GM19324 (cell line): ENCODE measurements around the gene ABL2.
"Not testable (repeated sequence)": the region's sequence is repeated elsewhere in the genome, so short reads cannot be mapped to it uniquely, and the experiment has no call there.

Source experiments
- ATAC-seq: cut with Tn5 transposase; IDR thresholded peaks from one replicate; pipeline ENCODE4 v1.9.1; 2021; ENCODE audit warnings: mild to moderate bottlenecking, moderate library complexity; ENCODE audit not compliant: unreplicated experiment, low FRiP score

ABL2 gene

DNA sequence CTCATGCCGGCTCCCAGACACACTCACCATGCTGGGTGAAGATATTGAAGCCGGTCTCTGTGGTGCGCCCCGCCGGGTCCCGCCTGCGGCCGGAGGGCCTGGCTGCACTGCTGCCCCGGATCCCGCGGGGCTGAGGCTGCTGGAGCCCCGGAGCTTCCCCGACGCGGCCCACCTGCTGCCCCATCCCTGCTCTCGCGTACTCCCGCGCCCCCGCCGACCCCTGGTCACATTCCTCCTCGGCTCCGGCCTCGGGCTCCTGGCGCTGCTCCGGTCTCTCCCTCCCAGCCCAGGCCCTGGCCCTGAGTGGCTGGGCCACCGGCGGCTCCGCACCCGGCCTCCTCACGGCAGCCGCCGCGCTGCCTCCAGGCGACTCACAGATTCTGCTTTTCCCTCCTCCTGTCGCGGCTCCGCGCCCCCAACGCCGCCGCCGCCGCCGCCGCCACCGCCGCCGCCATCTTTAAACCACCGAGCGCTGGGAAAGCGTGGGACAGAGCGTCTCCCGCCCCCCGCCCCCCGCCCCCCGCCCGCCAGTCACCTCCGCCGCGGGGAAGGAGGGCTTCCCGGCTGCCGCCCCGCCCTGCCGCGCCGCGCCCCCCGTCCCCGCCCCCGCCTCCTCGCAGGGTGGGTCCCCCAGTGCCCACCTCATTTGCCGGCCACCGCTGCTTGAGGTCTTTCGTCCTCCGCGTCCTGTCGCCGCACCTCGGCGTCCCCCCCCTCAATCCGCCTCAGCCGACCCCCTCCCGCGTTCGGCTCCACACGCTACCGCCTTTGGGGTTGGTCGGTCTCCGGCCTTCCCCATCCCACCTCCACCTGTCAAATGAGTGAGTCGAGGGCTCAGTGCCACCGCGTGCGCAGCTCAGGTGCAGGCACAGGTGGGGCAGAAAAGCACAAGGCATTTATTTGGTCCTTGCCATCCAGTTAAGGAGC, at the start of gene ABL2:
ABL2 (minus strand) TSS at position 464 of the 927 bp plus-strand sequence; CDS start at position 184, 280 bp downstream.
- peak; percentile 59 for ATAC-seq

- no peak for ATAC-seq
Observed at GRCh38 chr1:179278920-179279319, 49.4 kb upstream of the ABL2 start.

DNA sequence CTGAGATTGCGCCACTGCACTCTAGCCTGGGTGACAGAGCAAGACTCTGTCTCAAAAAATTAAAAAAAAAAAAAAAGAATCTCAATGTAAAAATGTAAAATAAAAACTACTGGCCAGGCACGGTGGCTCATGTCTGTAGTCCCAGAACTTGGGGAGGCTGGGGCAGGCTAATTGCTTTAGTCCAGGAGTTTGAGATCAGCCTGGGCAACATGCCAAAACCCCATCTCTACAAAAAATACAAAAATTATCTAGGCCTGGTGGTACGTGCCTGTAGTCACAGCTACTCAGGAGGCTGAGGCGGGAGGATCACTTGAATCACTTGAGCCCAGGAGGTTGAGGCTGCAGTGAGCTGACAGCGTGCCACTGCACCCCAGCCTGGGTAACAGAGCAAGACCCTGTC, 44.9 kb upstream of the ABL2 start:
- ATAC-seq = not testable (repeated sequence)

DNA sequence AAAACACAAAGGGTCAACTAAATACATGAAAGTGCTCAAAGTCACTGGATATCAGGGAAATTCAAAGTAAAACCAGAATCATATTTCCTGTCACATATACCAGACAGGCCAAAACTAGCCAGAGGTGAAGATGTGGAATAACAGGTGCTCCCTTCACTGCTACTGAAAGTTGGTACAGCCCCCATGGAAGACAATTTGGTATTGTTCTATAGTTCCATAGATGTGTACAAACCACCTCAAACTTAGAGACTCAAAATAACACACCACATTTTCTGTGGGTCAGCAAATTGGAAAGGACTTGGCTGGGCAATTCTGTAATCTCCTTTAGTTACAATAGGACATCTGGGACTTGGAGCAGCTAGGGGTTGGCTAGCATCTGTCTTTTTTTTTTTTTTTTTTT, 39.6 kb upstream of the ABL2 start:
- no peak for ATAC-seq

GRCh38 chr1:179264507-179264906, 35.0 kb upstream of the ABL2 start:
- no peak for ATAC-seq

DNA sequence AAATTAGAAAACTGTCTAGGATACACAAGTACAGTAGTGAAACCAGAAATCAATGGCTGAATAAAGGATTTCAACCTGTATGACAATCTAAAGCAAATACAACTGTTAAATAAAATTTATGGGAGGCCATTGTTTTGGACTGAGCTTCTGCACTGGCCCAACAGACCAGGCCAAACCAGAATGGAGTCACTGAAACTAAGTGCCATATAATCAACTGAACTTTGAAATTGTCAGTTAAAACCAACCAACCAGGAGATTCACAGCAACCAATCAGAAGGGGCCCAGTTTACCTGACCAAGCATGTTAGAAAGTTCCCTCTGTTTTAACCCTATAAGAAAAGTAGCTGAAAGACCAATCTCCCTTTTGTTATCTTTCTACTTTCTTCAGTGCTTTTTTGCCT, 33.6 kb upstream of the ABL2 start:
- ATAC-seq = no peak

GRCh38 chr1:179262183-179262582, 32.7 kb upstream of the ABL2 start:
- no peak for ATAC-seq

GRCh38 chr1:179253286-179253972, 24.0 kb upstream of the ABL2 start:
- no peak for ATAC-seq

DNA sequence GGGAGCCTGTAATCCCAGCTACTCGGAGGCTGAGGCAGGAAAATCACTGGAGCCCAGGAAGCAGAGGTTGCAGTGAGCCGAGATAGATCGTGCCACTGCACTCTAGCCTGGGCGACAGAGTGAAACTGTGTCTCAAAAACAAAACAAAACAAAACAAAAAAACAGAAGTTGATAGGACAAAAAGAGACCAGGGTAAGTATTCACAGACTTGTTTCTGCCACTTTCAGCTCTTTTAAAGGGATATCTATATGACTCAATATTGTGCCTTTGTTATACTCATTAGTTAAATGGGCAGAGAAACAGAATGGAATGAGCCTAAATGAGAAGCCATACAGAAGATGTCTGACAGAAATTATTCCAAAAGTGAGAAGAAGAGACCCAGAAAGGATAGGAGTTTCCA, 23.1 kb upstream of the ABL2 start:
- no peak for ATAC-seq

DNA sequence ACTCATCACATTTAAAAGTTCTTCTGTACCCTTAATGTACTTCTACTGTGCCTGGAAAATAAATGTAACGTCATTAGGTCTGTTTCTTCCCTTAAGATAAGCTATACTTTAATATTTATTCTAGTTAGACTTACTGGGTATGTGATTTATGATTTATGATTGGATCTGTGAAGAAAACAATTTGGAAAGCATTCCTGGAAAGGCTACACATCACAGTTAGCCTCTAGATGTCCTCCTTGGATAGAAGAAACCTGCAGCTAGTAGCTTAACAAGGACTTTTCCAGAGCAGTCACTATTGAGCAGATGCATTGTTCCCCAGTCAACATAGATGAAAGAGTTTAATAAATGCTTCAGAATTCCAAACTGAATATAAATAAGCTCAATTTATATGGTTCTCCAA, 22.2 kb upstream of the ABL2 start:
- no peak for ATAC-seq

- ATAC-seq = no peak
Observed at GRCh38 chr1:179247923-179248322, 18.4 kb upstream of the ABL2 start.

DNA sequence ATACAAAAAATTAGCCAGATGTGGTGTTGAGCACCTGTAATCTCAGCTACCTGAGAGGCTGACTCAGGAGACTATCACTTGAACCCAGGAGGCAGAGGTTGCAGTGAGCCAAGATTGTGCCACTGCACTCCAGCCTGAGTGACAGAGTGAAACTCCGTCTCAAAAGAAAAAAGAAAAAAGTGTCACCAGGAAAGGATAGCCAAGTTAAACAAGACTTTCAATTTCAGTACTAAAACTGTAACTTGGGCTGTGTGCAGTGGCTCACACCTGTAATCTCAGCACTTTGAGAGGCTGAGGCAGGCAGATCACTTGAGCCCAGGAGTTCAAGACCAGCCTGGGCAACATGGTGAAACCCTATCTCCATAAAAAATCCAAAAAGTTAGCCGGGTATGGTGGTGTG, 15.9 kb upstream of the ABL2 start:
- ATAC-seq = not testable (repeated sequence)

DNA sequence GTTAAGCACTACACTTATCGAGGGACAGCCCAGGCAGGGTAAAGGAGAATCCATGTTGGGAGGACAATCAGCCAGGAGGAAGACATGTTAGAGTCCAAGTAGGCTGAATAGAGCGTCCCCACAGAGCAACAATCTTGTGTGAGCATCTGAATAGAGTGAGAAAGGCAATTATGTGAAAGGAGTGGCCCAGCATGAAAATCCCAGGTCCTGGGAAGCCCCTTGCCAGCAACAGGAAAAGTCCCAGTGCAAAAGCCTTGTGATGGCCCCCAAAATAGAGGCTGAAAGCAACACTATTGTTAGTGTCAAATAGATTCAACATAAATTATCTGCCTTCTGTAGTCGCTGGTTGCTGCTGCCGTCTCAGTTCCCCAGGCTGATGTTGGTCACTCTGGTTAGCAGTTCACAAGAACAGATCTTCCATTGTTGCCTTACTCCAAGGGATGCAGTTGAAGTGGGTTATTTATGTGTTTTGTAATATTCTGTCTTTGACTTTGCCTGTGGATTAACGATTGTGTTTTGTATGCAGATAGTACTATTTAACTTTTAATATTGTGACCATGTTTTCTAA, 12.1 kb upstream of the ABL2 start:
- ATAC-seq = no peak

- ATAC-seq = no peak
Observed at GRCh38 chr1:179237222-179237621, 7.7 kb upstream of the ABL2 start.

DNA sequence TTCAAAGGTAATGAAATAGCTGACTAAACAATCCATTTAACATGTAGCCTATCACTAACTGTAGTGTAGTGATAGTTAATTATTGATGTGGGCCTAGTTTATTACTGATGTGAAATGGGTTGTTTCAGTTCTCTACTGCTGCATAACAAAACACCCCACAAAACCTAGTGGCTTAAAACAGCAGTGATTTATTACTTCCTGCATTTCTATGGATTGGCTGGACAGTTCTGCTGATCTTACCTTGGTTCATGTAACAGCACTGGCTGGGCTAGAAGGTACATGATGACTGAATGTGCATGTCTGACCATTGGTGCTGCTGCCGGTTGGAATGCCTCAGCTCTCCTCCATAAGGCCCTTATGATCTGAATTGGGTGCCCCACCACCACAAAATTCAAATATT, 5.4 kb upstream of the ABL2 start:
- ATAC-seq = no peak

- ATAC-seq = no peak
Observed at GRCh38 chr1:179231923-179232322, 2.4 kb upstream of the ABL2 start.

GRCh38 chr1:179230721-179231120, 1.2 kb upstream of the ABL2 start:
- ATAC-seq = no peak

GRCh38 chr1:179230251-179230650, 774 bp upstream of the ABL2 start:
- no peak for ATAC-seq

DNA sequence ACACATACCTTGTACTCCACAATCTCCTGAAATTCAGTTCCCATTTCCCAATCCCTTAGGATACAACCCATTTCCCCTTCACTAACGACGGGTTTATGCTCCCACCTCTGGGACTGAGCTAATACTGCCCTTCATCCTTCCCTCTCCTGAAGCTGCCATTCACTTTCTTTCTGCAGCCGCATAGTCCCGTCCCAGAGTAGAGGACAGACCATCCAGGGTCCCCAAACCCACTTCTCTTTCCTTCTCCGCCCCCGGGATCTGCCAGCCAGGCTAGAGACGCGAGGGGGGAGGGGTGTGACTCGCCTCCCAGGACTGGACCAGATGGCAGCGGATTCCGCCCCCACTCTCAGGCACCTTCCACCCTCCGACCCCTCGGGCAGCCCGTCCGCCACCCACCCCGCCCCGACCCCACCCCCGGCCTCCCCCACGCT, 679 bp downstream of the ABL2 start:
- peak; percentile 24 for ATAC-seq

DNA sequence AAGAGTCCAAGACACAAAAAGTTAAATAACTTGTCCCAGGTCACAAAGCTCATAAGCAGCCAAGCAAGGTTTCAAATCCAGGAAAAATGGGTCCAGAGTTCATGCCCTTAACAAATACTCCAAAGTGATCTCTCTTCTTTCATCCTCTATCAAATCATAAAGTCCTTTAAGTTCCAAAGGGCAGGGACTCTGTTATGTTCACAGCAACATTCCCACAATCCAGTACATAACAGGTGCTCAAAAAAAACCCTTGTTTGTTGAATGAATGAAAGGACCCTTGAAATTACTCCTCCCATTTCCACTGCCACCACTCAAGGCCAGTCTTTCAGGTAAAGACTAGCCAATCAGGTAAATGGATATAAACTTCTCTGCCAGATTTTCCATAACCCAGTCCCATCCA, 2.7 kb downstream of the ABL2 start:
- ATAC-seq = no peak

DNA sequence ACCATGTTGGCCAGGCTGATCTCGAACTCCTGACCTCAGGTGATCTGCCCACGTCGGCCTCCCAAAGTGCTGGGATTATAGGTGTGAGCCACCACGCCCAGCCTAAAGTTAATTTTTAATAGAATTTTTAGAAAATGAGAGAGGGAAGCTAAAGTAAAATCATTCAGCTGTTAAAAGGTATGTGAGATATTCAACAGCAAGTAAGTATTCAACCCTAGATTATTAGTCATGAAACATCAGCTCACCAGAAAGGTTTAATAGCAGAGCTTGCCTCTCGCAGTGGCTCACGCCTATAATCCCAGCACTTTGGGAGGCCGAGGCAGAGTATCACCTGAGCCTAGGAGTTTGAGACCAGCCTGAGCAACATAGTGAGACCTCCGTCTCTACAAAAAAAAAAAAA, 5.0 kb downstream of the ABL2 start:
- ATAC-seq = not testable (repeated sequence)
